Neural progenitor cell (in vitro differentiated cells): ENCODE data around the gene DCP2.

Experiments
- CTCF ChIP-seq: fragments of 200-600 bp; sonication (generic); IDR thresholded peaks from 2 replicates; pipeline ENCODE4 v1.5.1; 2017; ENCODE audit warnings: antibody characterized with exemption, mild to moderate bottlenecking
- EZH2 ChIP-seq: fragments of 200-600 bp; sonication (generic); IDR thresholded peaks from 2 replicates; pipeline ENCODE4 v1.6.1; 2017; ENCODE audit warnings: antibody characterized with exemption, mild to moderate bottlenecking, moderate library complexity
- EZH2phosphoT487 ChIP-seq: fragments of 200-600 bp; sonication (generic); IDR thresholded peaks from 2 replicates; pipeline ENCODE4 v1.6.1; 2017; ENCODE audit warnings: antibody characterized with exemption

GRCh38 chr5:112951124-112951702 is 25.4 kb upstream of the DCP2 start:
- TF ChIP-seq CTCF (no peak), EZH2phosphoT487 (no peak), EZH2 (no peak)
